HG03460 (cell line): ENCODE results near the gene ZNF714.
"Not testable (repeated sequence)": the region's sequence is repeated elsewhere in the genome, so short reads cannot be mapped to it uniquely, and the experiment has no call there.

Experiments
- ATAC-seq: cut with Tn5 transposase; IDR thresholded peaks from one replicate; pipeline ENCODE4 v1.9.1; 2021; ENCODE audit not compliant: unreplicated experiment

The ZNF714 gene

GRCh38 chr19:21130097-21130775 is 48.2 kb downstream of the ZNF714 start:
- ATAC-seq = no peak

GRCh38 chr19:21133633-21134032 is 51.6 kb downstream of the ZNF714 start:
- ATAC-seq = no peak

- no peak for ATAC-seq
Observed at GRCh38 chr19:21134934-21135366, 52.9 kb downstream of the ZNF714 start.

GRCh38 chr19:21135433-21135832 is 53.4 kb downstream of the ZNF714 start:
- ATAC-seq = no peak

- ATAC-seq = no peak
Observed at GRCh38 chr19:21138130-21138529, 56.1 kb downstream of the ZNF714 start.

GRCh38 chr19:21141006-21141405 is 59.0 kb downstream of the ZNF714 start:
- ATAC-seq = not testable (repeated sequence)

- peak; percentile 99 for ATAC-seq
Observed at GRCh38 chr19:21141787-21142464, 59.9 kb downstream of the ZNF714 start, which contains the start of gene ZNF431. ZNF431 (plus strand) TSS chr19:21142040; CDS start chr19:21142184, 144 bp downstream.

GRCh38 chr19:21143428-21143827 is 61.4 kb downstream of the ZNF714 start:
- no peak for ATAC-seq

- no peak for ATAC-seq
Observed at GRCh38 chr19:21143854-21144253, 61.9 kb downstream of the ZNF714 start.

- ATAC-seq = no peak
Observed at GRCh38 chr19:21147540-21147939, 65.5 kb downstream of the ZNF714 start.

- ATAC-seq = no peak
Observed at GRCh38 chr19:21148681-21149080, 66.7 kb downstream of the ZNF714 start.

GRCh38 chr19:21149877-21150276 is 67.9 kb downstream of the ZNF714 start:
- ATAC-seq = no peak

- no peak for ATAC-seq
Observed at GRCh38 chr19:21151460-21151859, 69.5 kb downstream of the ZNF714 start.

- ATAC-seq = no peak
Observed at GRCh38 chr19:21158523-21159135, 76.6 kb downstream of the ZNF714 start.

- no peak for ATAC-seq
Observed at GRCh38 chr19:21164541-21164940, 82.5 kb downstream of the ZNF714 start.

GRCh38 chr19:21166436-21166835 is 84.4 kb downstream of the ZNF714 start:
- ATAC-seq = no peak
